HG02571 (cell line): ENCODE measurements around the gene PBRM1.

Experiments used
- ATAC-seq: cut with Tn5 transposase; IDR thresholded peaks from one replicate; pipeline ENCODE4 v1.9.1; 2021; ENCODE audit warnings: mild to moderate bottlenecking, moderate library complexity; ENCODE audit not compliant: unreplicated experiment

The PBRM1 gene

GRCh38 chr3:52512727-52513126 is 173.0 kb downstream of the PBRM1 start:
- no peak for ATAC-seq

GRCh38 chr3:52512105-52512504 is 173.6 kb downstream of the PBRM1 start:
- ATAC-seq = no peak

- no peak for ATAC-seq
Observed at GRCh38 chr3:52511509-52511908, 174.2 kb downstream of the PBRM1 start.

- no peak for ATAC-seq
Observed at GRCh38 chr3:52509753-52510328, 175.9 kb downstream of the PBRM1 start.

GRCh38 chr3:52507359-52507758 is 178.4 kb downstream of the PBRM1 start:
- ATAC-seq = no peak

GRCh38 chr3:52506266-52506966 is 179.3 kb downstream of the PBRM1 start:
- no peak for ATAC-seq

GRCh38 chr3:52504977-52505376 is 180.7 kb downstream of the PBRM1 start:
- ATAC-seq = no peak

- ATAC-seq = no peak
Observed at GRCh38 chr3:52503788-52504424, 181.8 kb downstream of the PBRM1 start.

GRCh38 chr3:52502808-52503350 is 182.8 kb downstream of the PBRM1 start:
- no peak for ATAC-seq

- ATAC-seq = no peak
Observed at GRCh38 chr3:52502001-52502400, 183.7 kb downstream of the PBRM1 start.

GRCh38 chr3:52501046-52501445 is 184.7 kb downstream of the PBRM1 start:
- no peak for ATAC-seq

GRCh38 chr3:52498137-52499054 is 187.3 kb downstream of the PBRM1 start:
- no peak for ATAC-seq

- no peak for ATAC-seq
Observed at GRCh38 chr3:52495777-52496602, 189.7 kb downstream of the PBRM1 start.
